Stimulated activated CD4-positive, alpha-beta T cell treated with anti-CD3 and anti-CD28 coated beads, Interleukin-12 subunit alpha, Interleukin-12 subunit beta, amount 100 ng/mL, for 4 hours (primary cell): ENCODE data around the gene PIK3CB.
"Not testable (repeated sequence)": the region's sequence is repeated elsewhere in the genome, so short reads cannot be mapped to it uniquely, and the experiment has no call there.

ENCODE experiments used
- DNase-seq: peaks from one replicate; pipeline ENCODE4 v3.0.0-alpha.2; 2020

Gene PIK3CB

GRCh38 chr3:138802223-138802622 is 32.5 kb downstream of the PIK3CB start:
- DNase-seq, result not testable (repeated sequence)

- DNase-seq, result no peak
Measured at GRCh38 chr3:138801792-138802191, 32.9 kb downstream of the PIK3CB start.

DNA sequence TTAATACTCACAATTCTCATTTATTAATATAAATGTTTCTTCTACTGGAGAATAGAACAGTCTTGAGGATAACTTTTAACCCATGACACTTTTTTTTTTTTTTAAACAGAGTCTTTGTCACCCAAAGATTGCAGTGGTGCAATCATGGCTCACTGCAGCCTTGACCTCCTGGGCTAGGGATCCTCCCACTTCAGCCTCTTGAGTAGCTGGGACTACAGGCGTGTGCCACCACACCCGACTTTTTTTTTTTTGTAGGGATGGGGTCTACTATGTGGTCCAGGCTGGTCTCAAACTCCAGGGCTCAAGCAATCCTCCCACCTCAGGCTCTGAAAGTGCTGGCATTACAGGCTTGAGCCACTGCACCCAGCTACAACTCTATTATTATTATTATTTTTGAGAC is 34.5 kb downstream of the PIK3CB start:
- DNase-seq, result no peak

DNA sequence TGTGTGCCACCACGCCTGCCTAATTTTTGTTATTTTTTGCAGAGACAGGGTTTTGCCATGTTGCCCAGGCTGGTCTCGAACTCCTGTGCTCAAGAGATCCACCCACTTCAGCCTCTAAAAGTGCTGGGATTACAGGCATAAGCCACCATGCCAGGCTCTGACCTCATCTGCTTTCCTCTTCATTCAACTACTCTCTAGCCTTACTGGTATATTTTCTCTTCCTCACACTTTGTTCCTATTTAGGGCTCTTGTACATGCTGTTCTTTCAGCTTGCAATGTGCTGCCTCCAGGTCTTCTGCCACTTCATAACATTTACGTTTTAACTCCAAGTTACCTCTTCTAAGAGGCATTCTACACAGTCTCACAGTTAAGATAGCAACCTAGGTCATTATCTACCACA is 34.9 kb downstream of the PIK3CB start:
- no peak for DNase-seq

DNA sequence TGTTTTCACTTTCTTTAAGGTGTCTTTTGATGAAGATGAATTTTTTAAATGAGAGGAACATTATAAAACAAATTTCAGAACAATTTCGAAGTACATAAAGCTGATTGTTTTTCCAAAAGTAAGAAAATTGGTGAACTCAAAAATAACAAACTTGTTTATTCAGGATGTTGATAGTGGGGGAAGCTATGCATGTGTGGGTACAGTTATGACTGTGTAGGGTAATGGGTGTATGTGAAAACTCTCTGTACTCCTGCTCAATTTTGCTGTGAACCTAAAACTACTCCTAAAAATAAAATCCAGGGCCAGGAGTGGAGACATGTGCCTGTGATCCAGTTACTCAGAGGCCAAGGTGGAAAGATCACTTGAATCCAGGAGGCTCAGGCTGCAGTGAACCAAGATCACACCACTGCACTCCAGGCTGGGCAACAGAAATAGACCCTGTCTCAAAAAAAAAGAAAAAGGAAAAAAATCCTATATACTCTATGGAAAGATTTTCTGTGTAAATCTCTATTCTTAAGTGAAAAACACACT is 37.2 kb downstream of the PIK3CB start:
- no peak for DNase-seq

GRCh38 chr3:138796761-138797160 is 38.0 kb downstream of the PIK3CB start:
- no peak for DNase-seq

- no peak for DNase-seq
Measured at GRCh38 chr3:138786788-138787271, 47.9 kb downstream of the PIK3CB start.

DNA sequence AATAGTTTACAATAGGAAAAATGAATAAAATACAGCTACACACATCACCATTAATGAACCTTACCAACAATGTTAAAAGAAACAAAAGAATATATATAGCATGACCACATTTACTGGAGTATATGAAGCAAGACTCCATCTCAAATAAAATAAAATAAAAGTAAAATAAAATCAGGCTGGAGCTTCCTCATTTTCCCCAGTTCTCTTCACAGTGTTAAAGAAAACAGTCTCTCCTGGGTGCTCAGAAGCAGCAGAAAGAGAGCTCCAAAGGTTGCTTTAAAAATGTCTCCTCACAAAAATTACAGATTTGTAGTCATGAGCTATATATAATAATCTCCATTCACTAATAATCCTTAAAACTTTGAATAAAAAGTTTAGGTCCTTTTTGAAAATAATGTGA is 48.8 kb downstream of the PIK3CB start:
- no peak for DNase-seq

- not testable (repeated sequence) for DNase-seq
Measured at GRCh38 chr3:138785362-138785857, 49.3 kb downstream of the PIK3CB start.

- DNase-seq, result no peak
Measured at GRCh38 chr3:138782755-138783154, 52.0 kb downstream of the PIK3CB start.

GRCh38 chr3:138781012-138781470 is 53.7 kb downstream of the PIK3CB start:
- no peak for DNase-seq

DNA sequence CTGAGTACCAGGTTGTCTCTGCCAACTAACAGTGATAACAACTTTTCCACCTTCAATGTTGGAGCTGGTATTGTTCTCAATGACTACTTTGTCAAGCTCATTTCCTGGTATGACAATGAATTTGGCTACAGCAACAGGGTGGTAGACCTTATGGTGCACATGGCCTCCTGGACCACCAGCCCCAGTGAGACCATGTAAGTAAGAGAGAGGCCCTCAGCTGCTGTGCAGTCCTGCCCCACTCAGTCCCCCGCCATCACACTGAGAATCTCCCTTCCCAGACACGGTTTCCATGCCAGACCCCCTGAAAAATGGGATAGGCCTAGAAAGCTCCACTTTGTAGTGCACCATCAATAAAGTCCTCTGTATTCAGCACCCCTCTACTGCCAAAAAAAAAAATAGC is 56.1 kb downstream of the PIK3CB start:
- DNase-seq, result no peak

- no peak for DNase-seq
Measured at GRCh38 chr3:138776961-138777360, 57.8 kb downstream of the PIK3CB start.

DNA sequence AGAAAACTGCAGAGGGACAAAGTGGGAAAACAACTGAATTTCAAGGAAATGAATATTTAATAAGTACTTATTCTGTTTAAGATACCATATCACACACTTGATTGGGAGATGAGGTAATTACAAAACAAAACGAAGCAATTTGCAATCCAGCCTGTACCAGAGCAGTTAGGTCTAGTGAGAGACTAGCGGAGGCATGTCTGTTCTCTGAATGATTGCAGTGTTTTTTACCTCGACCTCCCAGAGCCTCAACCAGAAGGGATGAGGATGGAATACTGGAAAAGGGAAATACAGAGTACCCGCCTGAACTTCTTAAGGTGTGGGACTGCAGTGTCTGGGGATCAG is 59.5 kb downstream of the PIK3CB start:
- DNase-seq, result no peak

DNA sequence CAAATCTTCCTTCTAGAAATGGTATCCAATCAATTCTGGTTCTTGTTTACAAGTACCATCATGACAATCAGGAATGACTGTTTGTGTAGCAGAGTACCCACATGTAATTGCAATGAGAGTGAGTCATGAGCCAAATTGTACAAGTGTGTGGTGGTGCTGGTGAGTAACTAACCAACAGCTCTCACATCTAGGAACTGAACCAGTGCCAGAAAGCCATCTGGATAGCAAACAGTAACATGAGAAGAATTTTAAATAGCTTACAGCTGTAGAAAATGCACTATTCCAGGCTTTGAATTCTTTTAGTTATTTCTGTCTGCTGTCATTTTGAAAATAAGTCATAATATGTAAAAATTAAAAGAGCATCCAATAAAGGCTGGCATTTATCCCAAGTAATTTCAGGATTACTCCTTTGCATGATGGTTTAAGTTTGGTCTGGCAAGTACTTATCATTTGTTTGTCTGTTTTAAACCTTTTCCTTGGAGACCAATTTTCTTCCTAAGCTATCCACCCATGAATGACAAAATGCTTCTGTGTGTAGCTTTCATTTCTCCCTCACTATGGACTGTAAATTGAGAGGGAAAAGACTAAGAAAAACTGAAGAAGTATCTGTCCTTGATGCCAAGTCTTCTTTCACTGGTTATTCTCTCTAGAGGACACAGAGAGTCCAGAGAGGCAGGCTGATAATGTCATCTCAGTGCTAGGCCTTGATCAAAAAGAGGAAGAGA is 60.0 kb downstream of the PIK3CB start:
- no peak for DNase-seq

GRCh38 chr3:138771585-138771984 is 63.1 kb downstream of the PIK3CB start:
- DNase-seq, result no peak

DNA sequence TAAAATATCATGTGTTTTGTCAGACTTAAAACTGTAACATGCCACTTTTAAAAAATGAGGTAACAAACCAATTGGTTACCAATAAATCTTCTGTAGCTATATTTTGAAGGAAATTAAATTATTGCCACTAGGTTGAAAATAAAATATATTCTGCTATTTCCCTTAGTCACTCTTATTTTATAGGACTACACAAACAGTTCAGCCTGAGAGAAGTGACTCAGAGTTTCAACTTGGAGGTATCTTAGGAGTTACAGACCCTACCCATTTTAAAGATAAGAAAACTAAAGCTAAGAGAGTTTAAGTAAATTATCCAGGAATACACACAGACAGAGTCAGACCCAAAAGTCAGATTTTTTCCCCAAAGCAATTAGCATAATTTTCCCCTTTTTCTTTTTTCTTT is 65.1 kb downstream of the PIK3CB start:
- no peak for DNase-seq

- DNase-seq, result no peak
Measured at GRCh38 chr3:138768946-138769345, 65.8 kb downstream of the PIK3CB start.

GRCh38 chr3:138768125-138768524 is 66.6 kb downstream of the PIK3CB start:
- DNase-seq, result no peak

DNA sequence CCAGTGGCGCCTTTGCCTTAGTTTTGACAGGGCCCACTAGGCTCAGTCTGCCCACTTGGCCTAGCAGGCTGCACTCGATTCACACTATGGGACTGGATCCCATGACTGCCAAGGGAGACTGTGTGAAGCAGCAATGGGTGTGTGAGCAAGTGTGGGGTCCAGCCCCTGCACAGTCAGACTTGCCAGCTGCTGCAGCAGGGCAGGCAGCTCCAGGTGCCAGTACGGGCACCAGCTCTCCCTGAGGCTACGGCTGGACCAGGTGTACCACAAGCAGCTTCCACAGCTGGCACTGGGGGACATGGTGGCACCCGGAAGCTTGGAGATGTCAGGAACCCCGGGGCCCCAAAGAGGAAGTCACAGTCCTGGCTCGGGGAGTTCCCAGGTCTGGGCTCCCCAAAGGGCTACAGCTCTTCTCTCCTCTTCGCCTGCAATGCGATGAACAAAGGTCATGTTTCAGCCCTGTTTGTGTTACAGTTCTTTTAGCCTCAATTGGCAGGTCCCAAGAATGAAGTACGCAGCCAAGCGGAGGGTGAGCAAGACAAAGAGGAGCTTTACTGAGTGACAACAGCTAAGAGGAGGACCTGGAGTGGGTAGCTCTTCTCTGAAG is 67.1 kb downstream of the PIK3CB start:
- DNase-seq, result no peak

DNA sequence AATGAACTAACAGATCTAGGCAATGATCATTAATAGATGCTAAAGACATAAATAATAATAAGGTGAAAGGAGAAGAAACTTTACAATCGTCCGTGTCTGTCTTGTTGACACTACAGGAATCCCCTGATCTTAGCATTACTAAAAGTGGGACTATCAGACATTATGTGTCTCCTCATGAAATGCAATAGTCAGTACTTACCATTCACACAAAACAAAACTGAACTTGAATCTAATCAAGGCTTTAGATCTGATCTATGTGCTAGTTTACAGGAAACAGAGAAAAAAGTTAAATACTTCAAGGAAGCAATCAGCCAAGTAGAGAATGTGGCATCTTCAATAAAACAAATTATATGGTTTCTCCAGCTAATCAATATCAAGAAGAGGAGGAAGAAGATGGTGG is 73.7 kb downstream of the PIK3CB start:
- DNase-seq, result no peak

- DNase-seq, result no peak
Measured at GRCh38 chr3:138748190-138748589, 86.5 kb downstream of the PIK3CB start.

DNA sequence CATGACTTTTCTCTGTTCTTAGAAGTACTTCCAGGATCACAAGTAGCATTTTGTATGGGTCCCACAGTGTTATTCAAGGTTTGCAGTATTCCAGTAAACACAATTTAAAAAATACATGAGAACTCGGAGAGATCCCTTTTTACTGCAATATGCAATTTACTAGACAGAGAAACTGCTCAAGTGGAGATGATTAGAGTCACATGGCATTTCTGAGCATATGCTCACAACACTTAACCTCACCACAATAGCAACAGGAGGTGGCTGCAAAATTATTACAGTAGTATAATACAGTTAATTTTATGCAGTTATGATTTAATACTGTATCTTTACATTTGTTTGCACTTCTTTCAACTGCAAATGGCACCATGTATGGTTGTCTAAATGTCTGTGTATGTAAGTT is 87.5 kb downstream of the PIK3CB start:
- DNase-seq, result no peak

DNA sequence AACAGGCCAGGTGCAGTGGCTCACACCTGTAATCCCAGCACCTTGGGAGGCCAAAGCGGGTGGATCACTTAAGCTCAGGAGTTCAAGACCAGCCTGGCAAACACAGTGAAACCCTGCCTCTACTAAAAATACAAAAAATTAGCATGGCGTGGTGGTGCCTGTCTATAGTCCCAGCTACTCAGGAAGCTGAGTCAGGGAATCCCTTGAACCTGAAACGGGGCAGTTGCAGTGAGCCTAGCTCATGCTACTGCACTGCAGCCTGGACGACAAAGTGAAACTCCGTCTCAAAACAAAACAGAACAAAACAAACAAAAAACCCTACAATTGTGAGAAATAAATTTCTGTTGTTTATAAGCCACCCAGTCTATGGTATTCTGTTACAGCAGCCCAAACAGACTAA is 94.7 kb downstream of the PIK3CB start:
- DNase-seq, result no peak
